Colonic mucosa (tissue), 4 donors: ENCODE measurements around the gene CRMP1. TPM values are rescaled to one million over a fixed set of nuclear protein-coding genes. Genes with fewer than 3 reads are reported as not detected.

Experiments used
- DNase-seq: peaks from one replicate; pipeline ENCODE4 v3.0.0-alpha.2; 2020
- H3K27ac ChIP-seq: fragments of 200-600 bp; one replicate; pipeline ENCODE4 v1.8.0; 2021
- H3K27me3 ChIP-seq: fragments of 200-600 bp; one replicate; pipeline ENCODE4 v1.8.0; 2021
- H3K36me3 ChIP-seq: fragments of 200-600 bp; one replicate; pipeline ENCODE4 v1.8.0; 2021
- H3K4me1 ChIP-seq: fragments of 200-600 bp; one replicate; pipeline ENCODE4 v1.8.0; 2021; ENCODE audit warnings: mild to moderate bottlenecking
- H3K4me3 ChIP-seq: fragments of 200-600 bp; one replicate; pipeline ENCODE4 v1.8.0; 2021
- H3K9ac ChIP-seq, 2 donors: one replicate each; pipeline ENCODE4 v1.7.0; 2013; ENCODE audit warnings: control low read depth in 2 of 2, low read depth in 2 of 2, low read length in 2 of 2
- H3K9me3 ChIP-seq: fragments of 200-600 bp; one replicate; pipeline ENCODE4 v1.8.0; 2021
- intact Hi-C: fragments of 100-400 bp; cut with DNase I; formaldehyde crosslinking; loops from one replicate; pipeline ENCODE4 v1.14.1; 2022
- total RNA-seq, 2 donors: library from RNA; stranded (reverse); fragmentation: NEBNext Ultra II Directional in 1 of 2; extraction: Animal tissue kit (Norgen Biotek cat#: 25700) in 1 of 2; gene quantifications; one replicate each; pipeline ENCODE4 v1.2.1, GENCODE V29; 2021
- TF ChIP-seq, protein P1 (sequence below): fragments of 200-600 bp; IDR thresholded peaks from one replicate; pipeline ENCODE4 v1.8.0; 2022; ENCODE audit warnings: antibody characterized with exemption, mild to moderate bottlenecking
- donor health status: healthy.
- donor health status: DM: no; HTN: no; CAD: no.
- donor health status: DM: no; HTN: no; CAD: no.

CRMP1 gene
- total RNA-seq, 2 donors from 2014 or later = 0.49 to 1.2 TPM

DNA sequence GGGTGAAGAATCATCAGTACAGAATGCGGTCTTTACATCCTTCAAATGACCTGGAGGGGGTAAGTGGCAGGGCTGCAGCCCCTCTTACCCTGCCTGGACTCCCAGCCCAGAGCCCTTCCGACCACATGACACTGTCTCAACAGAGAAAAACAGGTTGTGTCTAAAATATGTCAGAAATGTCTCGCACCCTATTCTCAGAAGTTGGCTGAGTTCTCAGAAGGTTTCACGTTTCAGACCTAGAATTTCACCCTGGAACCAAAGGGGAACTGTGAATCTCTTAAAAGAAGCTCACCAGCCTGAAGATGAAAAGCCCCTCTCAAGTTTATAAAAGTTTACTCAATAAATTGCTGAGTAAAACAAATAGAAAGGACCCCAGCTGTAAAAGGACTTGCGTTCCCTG is 7.0 kb upstream of the CRMP1 start:
- H3K27me3 ChIP-seq = peaks cover 3% of the 10 kb centered on the region
- H3K9ac ChIP-seq = no peak overlapping the region
- no peak overlapping the region for H3K27ac ChIP-seq
- intact Hi-C loops = no loop called here
- no peaks in the 10 kb centered on the region for H3K36me3 ChIP-seq
- TF ChIP-seq, protein P1, sequence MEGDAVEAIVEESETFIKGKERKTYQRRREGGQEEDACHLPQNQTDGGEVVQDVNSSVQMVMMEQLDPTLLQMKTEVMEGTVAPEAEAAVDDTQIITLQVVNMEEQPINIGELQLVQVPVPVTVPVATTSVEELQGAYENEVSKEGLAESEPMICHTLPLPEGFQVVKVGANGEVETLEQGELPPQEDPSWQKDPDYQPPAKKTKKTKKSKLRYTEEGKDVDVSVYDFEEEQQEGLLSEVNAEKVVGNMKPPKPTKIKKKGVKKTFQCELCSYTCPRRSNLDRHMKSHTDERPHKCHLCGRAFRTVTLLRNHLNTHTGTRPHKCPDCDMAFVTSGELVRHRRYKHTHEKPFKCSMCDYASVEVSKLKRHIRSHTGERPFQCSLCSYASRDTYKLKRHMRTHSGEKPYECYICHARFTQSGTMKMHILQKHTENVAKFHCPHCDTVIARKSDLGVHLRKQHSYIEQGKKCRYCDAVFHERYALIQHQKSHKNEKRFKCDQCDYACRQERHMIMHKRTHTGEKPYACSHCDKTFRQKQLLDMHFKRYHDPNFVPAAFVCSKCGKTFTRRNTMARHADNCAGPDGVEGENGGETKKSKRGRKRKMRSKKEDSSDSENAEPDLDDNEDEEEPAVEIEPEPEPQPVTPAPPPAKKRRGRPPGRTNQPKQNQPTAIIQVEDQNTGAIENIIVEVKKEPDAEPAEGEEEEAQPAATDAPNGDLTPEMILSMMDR = no peak
- H3K4me1 ChIP-seq = no peaks in the 10 kb centered on the region
- no peak for DNase-seq
- H3K9me3 ChIP-seq = no peaks in the 10 kb centered on the region
- no peak overlapping the region for H3K4me3 ChIP-seq

DNA sequence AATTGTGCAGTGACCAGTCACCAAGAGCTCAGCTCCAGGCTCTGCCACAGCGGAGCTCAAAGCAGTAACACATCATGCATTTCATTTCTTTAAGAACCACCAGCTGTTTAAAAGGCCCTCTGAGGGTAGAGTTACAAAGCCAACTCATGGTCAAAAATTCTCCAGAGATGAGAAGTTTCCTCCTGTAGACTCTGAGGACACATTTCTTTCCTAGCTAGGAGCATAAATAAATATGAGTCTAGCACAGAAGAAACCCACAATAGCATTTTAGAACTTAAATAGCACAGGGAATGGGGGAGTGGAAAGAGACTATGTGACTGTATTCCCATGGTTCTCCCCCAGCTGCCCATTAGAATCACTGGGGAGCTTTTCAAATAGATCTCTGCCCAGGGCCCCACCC is 6.5 kb upstream of the CRMP1 start:
- Histone ChIP-seq H3K9me3 (no peaks in the 10 kb centered on the region), H3K27ac (no peak overlapping the region), H3K4me1 (no peaks in the 10 kb centered on the region), H3K36me3 (no peaks in the 10 kb centered on the region), H3K4me3 (no peak overlapping the region), H3K9ac (no peak overlapping the region), H3K27me3 (peaks cover 3% of the 10 kb centered on the region)
- TF ChIP-seq, protein P1 = no peak
- intact Hi-C loops = no loop called here
- no peak for DNase-seq

DNA sequence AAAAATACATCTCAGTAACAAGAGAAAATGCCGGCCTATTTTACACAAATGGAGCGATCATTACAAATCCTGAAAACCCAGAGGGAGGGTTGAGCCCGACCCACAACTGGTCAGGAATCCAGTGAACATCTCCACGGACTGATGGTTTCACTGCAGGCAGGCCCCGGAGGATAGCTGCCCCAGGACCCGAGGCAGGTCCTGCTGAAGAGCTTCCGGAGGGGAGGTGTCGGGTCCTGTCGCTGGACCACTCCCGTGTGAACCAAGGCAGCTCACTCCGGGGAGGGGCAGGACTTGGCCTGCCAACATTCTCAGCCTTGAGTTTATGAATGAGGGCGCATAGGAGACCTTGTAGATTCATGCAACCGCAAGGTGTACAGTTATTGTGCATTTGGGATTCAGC is 4.8 kb upstream of the CRMP1 start:
- H3K4me3 ChIP-seq = no peak overlapping the region
- H3K27ac ChIP-seq = no peak overlapping the region
- TF ChIP-seq, protein P1 = no peak
- no peak for DNase-seq
- no peaks in the 10 kb centered on the region for H3K9me3 ChIP-seq
- H3K4me1 ChIP-seq = no peaks in the 10 kb centered on the region
- peaks cover 8% of the 10 kb centered on the region for H3K27me3 ChIP-seq
- no peak overlapping the region for H3K9ac ChIP-seq
- intact Hi-C loops = no loop called here
- no peaks in the 10 kb centered on the region for H3K36me3 ChIP-seq

DNA sequence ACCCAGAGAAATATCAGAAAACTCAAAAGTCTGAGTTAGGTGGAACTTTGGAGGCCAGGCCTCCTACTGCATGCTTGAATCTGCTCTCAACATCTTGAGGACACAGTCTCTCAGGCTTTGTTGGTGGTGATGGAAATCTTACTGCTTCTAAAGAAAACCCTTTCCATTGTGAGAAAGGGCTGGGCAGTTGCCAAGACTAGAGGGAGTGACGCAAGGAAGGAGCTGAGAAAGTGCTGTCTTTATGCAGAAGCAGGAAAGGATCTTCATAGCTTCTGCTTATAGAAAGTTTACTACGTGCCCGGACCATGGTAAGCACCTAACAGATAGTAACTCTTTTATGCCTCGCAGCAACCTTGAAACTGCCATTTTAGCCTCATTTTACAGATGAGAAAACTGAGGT is 2.4 kb upstream of the CRMP1 start:
- no peak overlapping the region for H3K27ac ChIP-seq
- no peak for DNase-seq
- no peak overlapping the region for H3K9ac ChIP-seq
- TF ChIP-seq, protein P1 = no peak
- H3K27me3 ChIP-seq = peaks cover 26% of the 10 kb centered on the region
- H3K4me1 ChIP-seq = no peaks in the 10 kb centered on the region
- H3K36me3 ChIP-seq = no peaks in the 10 kb centered on the region
- H3K4me3 ChIP-seq = no peak overlapping the region
- H3K9me3 ChIP-seq = no peaks in the 10 kb centered on the region
- intact Hi-C loops = no loop called here

DNA sequence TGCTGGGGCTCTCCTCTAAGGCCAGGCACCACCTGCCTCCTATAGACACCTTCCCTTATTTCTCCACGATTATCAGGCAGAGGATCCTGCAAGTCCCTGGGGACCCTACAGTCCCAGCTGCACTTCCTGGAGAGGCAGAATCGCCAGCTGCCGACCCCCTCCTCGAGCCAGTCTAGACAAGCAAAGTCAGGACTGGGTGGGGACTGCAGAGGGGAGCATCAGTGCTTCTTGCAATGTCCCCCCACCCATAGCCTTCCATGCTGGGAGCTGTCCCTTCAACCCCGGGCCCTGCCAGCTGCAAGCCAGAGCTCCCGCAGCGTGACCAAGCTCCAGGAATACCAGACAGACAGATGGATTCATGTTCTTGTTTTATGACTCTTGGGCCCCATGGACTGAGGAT is 1.4 kb upstream of the CRMP1 start:
- Histone ChIP-seq H3K9me3 (no peaks in the 10 kb centered on the region), H3K27me3 (peaks cover 36% of the 10 kb centered on the region), H3K27ac (no peak overlapping the region), H3K9ac (no peak overlapping the region), H3K4me3 (no peak overlapping the region), H3K4me1 (no peaks in the 10 kb centered on the region), H3K36me3 (no peaks in the 10 kb centered on the region)
- no peak for DNase-seq
- TF ChIP-seq, protein P1 = no peak
- intact Hi-C loops = no loop called here

DNA sequence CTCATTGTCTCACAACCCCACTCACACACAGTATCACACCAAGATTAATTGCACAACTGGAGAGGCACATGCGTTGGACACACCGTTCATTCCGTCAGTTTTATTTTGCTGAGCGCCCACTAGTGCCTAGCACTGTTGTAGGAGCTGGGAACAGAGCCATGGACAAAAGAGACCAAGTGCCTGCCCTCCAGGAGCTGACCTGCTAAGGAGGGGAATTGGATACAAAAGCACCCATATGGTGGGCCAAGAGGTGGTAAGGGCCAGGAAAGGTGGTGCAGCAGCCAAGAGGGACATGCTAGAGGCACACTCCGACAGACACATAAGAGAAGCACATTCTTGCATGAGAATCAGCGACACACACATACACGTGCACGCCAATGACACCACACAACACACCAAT is 705 bp upstream of the CRMP1 start:
- Histone ChIP-seq H3K27ac (no peak overlapping the region), H3K9ac (no peak overlapping the region), H3K36me3 (no peaks in the 10 kb centered on the region), H3K9me3 (no peaks in the 10 kb centered on the region), H3K4me3 (no peak overlapping the region), H3K4me1 (no peaks in the 10 kb centered on the region), H3K27me3 (peaks cover 43% of the 10 kb centered on the region)
- TF ChIP-seq, protein P1 = no peak
- intact Hi-C loops = no loop called here
- no peak for DNase-seq
